GM21717 (cell line): ENCODE data around the gene RHOF.

Experiments used
- ATAC-seq: cut with Tn5 transposase; IDR thresholded peaks from one replicate; pipeline ENCODE4 v1.9.1; 2021; ENCODE audit warnings: mild to moderate bottlenecking, moderate library complexity; ENCODE audit not compliant: unreplicated experiment

The RHOF gene

DNA sequence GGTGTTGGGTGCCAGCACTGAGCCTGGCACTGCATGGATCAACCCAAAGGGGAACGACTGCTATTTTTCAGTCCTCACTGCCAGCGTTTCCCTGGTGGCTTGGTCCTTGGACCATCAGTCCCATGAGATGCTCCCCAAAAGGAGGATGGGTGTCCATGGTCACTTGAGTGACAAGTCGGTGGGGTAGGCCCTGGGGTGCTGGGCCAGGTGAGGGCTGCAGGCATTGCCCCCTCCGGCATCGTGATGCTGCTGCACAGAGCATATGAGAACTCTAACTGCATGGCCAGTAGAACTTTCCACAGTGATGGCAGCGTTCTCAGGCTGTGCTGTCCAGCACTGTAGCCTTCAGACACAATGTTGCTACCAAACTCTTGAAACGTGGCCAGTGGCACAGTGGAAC lies 26.6 kb upstream of the RHOF start:
- ATAC-seq = no peak

DNA sequence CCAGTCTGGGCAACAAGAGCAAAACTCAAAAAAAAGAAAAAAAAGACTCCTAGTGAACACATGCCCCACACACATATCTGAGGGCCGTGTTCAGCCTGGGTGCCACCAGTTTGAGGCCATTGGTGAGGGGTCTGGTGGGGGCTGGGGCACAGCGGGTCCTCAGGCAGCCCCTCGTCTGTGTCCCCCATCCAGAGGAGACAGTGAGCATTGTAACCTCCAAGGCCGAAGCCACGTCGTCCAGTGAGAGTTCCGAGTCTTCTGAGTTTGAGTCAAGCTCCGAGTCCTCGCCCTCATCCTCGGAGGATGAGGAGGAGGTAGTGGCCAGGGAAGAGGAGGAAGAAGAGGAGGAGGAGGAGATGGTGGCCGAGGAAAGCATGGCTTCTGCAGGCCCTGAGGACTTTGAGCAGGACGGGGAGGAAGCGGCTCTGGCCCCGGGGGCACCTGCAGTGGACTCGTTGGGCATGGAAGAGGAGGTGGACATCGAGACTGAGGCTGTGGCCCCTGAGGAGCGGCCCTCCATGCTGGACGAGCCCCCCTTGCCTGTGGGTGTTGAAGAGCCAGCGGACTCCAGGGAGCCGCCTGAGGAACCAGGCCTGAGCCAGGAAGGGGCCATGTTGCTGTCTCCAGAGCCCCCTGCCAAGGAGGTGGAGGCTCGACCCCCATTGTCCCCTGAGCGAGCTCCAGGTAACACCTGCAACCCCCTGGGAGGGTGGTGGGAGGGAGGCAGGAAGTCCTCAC lies 25.9 kb upstream of the RHOF start:
- ATAC-seq = no peak

DNA sequence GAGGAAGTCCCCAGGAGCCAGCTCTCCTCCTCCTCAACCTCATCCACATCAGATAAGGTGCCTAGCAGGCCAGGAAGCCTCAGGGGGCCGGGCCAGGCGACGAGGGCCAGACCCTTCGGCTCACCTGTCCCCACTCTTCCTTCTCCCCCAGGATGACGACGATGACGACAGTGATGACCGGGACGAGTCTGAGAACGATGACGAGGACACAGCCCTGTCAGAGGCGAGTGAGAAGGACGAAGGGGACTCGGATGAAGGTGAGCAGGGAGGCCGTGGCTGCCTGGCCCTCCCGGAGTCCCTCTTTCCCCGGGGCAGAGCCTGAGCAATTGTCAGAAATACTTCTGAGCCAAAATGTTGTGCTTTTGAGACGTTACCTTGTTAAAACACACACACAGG lies 24.2 kb upstream of the RHOF start:
- ATAC-seq = no peak

DNA sequence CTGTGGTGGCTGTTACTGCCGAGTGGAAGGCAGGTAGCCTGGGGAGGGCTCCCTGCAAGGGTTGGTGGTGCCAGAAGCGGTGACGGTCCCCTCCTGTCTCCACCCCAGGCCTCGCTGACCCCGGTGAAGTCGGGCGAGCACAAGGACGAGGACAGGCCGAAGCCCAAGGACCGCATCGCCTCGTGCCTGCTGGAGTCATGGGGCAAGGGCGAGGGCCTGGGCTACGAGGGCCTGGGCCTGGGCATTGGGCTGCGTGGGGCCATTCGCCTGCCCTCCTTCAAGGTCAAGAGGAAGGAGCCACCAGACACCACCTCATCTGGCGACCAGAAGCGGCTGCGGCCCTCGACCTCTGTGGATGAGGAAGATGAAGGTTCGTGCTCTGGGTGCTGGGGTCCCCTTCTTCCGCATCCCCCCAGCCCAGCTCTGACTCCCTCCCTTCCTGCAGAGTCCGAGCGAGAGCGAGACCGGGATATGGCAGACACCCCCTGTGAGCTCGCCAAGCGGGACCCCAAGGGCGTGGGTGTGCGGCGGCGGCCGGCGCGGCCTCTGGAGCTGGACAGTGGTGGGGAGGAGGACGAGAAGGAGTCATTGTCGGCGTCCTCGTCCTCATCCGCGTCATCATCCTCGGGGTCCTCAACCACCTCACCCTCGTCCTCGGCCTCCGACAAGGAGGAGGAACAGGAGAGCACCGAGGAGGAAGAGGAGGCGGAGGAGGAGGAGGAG lies 23.6 kb upstream of the RHOF start:
- no peak for ATAC-seq

DNA sequence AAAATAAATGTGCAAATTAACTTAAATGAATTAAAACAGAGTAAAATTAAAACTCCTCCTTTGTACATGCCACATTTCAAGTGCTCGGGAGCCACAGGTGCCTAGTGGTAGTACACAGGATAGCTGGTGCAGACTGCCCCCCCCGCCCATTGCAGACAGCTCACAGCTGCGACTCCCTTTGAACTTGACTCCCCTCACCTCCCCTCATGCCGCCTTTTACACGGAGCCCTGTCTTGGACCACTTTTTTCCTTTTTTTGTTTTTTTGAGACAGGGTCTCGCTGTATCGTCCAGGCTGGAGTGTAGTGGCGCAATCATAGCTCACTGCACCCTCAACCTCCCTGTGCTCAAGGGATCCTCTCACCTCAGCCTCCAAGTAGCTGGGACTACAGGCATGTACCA lies 21.8 kb upstream of the RHOF start:
- no peak for ATAC-seq

DNA sequence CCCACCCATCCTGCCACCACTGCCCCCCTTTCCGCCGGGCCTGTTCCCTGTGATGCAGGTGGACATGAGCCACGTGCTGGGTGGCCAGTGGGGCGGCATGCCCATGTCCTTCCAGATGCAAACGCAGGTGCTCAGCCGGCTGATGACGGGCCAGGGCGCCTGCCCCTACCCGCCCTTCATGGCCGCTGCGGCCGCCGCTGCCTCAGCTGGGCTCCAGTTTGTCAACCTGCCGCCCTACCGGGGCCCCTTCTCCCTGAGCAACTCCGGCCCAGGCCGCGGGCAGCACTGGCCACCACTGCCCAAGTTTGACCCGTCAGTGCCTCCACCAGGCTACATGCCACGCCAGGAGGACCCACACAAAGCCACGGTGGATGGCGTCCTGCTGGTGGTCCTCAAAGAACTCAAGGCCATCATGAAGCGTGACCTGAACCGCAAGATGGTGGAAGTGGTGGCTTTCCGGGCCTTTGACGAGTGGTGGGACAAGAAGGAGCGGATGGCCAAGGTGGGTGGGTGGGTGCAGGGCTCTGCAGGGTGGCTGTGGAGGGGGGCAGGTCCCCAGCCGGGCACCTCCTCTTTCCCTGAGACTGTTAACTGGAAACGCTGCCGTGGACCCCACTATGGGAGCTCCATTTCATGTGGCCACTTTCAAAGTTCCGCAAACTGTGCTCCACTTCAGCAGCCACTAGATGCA lies 21.1 kb upstream of the RHOF start:
- no peak for ATAC-seq

DNA sequence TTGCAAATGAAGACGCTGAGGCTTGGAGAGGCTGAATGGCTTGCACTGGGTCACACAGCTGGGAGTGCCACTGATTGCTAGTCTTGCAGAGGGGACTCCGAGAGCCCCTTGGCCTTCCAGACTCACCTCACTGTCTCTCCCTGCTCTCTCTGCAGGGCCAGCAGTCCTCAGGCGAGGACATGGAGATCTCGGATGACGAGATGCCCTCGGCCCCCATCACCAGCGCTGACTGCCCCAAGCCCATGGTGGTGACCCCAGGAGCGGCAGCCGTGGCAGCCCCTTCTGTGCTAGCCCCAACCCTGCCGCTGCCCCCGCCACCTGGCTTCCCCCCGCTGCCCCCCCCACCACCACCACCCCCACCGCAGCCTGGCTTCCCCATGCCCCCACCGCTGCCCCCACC lies 20.5 kb upstream of the RHOF start:
- no peak for ATAC-seq

DNA sequence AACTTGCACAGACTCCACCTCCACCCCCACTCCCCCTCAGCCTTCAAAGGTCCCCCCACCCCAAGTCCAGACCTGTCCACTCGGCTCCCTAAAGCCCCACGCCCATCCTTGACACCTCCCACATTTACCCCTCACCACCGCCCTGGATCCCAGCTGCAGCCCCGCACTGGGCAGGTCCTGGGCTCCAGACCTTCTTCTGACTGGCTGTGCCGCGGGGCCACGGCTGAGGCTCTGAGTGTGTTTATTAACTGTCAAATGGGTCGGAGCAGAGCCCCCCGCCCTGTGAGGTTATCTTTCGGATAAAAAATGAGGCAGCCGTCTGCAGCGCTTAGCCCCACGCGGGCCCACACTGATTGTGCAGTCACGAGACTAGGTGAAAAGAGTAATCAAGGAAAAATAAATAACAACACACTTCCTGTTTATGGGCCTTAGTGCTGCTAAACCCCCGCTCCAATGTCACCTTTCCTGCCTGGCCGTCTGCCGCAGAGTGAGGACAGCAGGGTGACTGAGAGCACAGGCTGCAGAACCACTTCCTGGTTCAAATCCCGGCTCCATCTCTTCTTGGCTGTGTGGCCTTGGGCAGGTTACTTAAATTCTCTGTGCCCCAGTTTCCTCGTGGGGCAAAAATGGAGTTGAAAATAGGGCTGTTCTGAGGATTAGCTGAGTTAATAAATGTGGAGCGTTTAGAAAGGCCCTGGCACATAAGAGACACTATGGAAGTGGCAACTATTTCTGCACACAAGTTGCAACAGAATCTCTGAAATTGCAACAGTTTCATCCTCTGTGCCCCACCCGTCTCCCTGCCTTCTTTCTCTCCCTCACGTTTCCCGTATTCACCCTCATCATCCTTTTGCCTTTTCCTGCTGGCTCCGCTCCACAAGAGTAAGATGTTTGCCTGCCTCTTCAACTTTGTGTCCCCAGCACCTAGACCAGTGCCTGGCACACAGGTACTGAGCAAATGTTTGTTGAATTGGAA lies 19.7 kb upstream of the RHOF start:
- ATAC-seq = no peak

DNA sequence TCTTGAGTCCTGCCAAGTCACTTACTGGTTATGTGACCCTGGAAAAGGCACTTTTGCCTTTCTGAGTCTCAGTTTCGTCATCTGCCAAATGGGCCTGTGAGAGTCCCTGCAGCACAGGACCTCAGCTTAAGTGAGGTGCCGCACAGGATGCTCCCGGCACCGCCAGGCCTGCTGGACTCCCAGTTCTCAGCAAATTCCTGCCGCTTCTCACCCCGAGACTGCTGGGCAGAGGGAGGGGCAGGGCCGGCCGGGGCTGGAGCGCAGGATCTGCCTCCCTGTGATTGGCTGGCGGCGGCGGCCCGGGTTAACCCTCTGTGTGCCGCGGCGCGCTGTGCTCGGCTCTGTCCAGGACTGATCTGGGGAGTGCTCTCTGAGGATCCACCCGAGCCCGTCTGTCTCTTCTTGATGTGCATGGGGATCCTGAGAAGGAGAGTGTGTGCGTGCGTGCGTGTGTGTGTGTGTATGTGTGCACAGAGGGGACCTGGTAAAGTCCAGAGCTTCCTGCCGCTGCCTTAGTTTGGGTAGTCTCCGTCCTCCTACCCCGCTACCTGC lies 18.9 kb upstream of the RHOF start:
- ATAC-seq = no peak

DNA sequence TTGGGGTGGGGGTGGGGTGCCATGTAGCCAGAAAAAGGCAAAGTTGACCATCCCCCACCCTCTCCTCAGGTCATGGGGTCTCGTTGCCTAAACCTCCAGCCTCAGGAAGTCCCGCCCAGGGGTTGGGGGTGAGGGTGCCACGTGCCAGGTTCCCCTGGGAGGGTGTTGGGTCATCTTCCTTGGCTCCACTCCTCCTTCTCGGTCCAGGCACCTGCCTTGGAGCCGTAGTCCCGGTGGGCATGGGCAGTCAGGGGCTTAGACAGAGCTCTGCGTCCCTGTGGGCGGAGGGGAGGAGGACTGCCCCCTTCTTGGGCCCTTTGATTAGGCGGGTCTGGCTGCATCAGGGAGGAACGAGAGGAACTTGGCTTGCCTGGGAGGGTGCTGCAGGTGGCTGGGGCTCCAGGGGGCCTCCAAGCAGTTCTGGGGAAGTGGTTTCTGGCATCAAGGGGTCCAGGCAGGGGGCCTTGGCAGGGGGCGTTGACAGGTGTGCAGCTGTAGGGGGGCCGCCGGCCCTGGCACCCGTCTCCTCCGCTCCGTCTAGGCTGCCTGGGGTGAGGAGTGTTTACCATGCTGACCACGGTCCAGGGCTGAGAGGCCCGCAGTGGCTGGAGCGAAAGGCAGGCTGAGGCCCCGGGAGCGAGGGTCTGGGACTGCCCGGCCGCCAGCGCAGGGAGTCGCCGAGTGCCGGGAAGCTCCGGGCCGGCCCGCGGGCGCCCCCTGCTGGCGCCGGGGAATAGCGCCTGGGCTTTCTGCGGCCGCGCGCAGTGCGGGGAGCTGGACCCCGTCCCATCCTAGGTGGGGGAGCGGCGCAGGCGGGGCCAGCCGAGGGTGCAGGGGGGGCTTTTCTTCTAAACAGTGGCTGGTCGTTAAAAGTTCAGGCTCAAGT lies 18.2 kb upstream of the RHOF start:
- peak; percentile 55 for ATAC-seq

DNA sequence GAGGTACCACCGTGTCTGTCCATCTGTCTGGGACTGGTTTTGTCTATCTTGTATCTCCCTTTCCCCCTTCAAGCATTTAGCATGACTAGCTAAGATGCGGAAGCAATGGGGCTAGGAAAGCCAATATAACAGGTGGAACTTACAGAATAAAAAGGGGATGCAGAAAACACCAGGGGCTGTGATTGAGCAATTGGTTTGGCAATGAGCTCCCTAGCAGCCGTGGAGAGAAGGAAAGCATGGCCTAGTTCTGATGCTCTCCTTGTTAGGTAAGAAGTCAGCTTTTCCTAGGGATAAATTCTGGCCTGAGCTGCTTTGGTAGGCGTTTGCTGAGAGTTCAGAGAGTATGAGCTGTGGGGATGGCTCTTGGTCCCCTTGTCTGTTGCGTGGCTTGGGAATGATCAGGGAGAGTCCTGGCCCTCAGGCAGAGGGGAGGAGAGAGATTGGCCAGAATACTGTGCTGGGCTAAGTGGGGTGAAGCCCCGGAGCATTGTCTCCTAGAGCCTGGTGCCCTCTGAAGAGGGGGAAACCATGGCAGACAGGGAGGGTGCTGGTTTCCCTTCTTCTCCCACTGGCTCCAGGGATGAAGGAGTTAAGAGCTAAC lies 17.4 kb upstream of the RHOF start:
- no peak for ATAC-seq

DNA sequence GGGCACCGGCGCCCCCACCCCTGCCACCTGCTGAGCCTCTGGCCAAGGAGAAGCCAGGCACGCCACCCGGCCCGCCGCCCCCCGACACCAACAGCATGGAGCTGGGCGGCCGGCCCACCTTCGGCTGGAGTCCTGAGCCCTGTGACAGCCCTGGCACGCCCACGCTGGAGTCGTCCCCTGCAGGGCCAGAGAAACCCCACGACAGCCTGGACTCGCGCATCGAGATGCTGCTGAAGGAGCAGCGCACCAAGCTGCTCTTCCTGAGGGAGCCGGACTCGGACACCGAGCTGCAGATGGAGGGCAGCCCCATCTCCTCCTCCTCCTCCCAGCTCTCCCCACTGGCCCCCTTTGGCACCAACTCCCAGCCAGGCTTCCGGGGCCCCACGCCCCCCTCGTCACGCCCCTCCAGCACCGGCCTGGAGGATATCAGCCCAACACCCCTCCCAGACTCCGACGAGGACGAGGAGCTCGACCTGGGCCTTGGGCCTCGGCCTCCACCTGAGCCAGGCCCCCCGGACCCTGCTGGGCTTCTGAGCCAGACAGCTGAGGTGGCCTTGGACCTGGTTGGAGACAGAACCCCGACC lies 16.8 kb upstream of the RHOF start:
- ATAC-seq = no peak

DNA sequence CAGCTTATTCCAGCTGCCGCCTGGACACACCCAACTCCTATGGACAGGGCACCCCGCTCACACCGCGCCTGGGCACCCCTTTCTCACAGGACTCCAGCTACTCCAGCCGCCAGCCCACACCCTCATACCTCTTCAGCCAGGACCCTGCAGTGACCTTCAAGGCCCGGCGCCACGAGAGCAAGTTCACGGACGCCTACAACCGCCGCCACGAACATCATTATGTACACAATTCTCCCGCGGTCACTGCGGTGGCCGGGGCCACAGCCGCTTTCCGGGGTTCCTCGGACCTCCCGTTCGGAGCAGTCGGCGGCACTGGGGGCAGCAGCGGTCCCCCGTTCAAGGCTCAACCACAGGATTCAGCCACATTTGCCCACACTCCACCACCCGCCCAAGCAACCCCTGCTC lies 16.2 kb upstream of the RHOF start:
- ATAC-seq = no peak

DNA sequence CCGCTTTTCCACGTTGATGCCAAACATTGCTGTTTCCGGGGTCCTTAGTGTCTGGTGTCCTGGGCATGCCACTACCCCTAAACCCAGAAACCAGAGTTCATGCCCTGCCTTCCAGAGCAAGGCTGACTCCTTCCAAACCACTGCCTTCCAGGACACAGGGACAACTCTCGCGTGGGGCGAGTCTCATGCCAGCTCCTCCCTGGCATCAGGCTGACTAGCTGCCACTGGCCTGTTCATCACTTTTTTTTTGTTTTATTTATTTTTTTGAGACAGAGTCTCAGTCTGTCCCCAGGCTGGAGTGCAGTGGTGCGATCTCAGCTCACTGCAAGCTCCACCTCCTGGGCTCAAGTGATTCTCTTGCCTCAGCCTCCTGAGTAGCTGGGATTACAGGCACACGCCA lies 15.1 kb upstream of the RHOF start:
- no peak for ATAC-seq

DNA sequence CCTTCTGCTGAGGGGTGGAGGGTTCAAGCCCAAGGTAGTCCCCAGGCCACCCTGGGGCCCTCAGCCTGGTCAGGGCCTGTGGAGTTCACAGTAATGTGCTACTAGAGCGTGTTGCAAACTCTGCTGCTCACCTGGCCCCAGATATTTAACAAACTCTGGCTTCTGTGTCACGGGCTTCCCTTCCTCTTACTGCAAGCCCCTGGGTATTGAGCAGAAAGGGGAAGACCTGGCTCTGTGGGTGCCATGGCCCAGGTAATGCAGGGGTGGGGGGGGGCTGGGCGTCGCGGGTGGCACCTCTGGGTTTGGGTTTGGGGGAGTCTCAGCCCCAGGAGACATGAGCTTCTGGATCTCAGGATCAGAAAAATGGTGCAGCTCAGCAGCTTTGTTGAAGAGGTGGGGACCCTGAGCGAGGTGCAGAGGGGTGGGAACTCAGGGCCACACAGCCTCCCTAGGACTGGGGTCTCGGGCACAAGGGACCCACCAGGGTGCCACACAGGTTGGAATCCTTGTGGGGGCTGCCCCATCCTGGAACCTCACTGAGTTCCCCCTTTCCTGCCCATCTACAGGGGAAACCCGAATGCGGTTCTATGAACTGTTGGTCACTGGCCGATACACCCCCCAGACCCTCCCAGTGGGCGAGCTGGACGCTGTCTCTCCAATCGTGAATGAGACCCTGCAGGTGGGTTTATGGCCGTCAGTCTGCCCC lies 14.3 kb upstream of the RHOF start:
- ATAC-seq = no peak

DNA sequence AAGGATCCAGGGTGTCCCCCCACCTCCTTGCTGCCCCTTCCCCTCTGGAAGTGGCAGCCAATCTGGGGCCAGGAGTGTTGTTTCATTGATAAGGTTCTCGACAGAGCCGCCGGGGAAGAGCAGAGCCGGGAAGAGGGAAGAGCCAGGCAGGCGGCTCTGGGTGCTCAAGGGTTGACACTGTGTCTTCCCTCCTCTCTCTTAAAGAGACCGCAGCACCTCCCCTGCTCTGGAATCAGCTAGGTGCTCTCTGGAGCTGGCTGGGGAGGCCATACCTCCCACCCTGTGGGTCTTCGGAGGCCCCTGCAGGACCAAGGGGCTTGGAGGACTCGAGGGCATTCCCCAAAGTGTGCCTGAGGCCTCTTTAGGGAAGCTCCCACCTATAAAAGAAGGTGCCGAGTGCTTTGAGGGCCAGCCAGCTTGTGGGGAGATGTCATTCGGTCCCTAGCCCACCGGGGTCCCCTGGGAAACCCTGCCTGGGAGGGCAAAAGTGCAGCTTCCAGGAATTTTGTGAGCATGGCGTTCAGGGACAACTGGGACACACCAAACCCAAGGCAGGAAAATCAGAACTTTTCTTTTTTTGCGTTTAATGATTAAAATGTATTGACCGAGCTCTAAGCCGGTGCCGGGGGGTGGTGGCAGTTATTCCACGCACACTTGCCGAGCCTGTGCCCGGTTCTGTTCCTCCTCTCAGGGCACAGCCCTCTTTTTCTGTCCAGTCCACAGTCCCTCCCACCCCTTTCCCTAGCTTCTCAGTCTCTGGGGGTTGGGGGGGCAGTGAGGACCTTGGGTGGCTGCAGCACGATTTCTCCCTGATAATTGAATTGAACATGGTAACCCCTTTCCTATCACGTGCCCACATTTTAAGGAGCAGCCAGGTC lies 13.3 kb upstream of the RHOF start:
- no peak for ATAC-seq

DNA sequence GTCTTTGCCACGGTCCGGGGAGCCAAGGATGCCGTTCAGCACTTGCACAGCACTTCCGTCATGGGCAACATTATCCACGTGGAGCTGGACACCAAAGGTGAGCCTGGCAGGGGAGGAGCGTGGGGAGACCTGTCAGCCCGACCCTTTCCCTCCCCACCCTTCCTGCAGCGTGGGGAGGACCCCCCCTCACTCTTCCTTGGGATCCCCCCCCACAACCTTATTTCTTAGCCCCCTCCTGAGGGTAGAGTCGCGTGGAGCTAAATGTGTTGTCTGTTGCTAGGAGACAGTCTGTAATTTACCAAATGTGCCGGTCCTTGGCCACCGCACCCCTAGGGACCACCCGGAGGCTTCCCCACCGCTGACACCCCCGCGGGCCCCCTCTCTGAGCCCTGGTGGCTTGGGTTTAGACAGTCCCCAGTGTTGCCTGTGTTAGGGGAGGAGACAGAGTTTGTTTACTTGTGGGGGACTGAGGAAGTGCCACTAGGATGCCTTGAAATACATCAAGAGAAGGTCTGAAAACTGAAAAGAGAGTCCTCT lies 12.6 kb upstream of the RHOF start:
- ATAC-seq = no peak
